Loucy (cell line): ENCODE results near the gene HRH1.

Experiments
- H2AFZ ChIP-seq: fragments of 200-600 bp; sonication (generic); 2 replicates; pipeline ENCODE4 v1.6.0; 2016; ENCODE audit warnings: antibody characterized with exemption, mild to moderate bottlenecking, low read length, moderate library complexity
- H3F3A ChIP-seq: fragments of 200-600 bp; 2 replicates; pipeline ENCODE4 v1.6.0; 2016; ENCODE audit warnings: antibody characterized with exemption, low read depth, mild to moderate bottlenecking
- H3K27me3 ChIP-seq: fragments of 200-600 bp; sonication (generic); 2 replicates; pipeline ENCODE4 v1.6.1; 2014; ENCODE audit warnings: low read length, mild to moderate bottlenecking; ENCODE audit not compliant: insufficient read depth, poor library complexity, severe bottlenecking
- H3K36me3 ChIP-seq: fragments of 200-600 bp; sonication (generic); 2 replicates; pipeline ENCODE4 v1.6.1; 2016; ENCODE audit warnings: low read length; ENCODE audit not compliant: insufficient read depth
- H3K4me1 ChIP-seq: fragments of 200-600 bp; sonication (generic); 2 replicates; pipeline ENCODE4 v1.5.1; 2014; ENCODE audit warnings: low read length, mild to moderate bottlenecking; ENCODE audit not compliant: insufficient read depth, poor library complexity, severe bottlenecking
- H3K4me2 ChIP-seq: fragments of 200-600 bp; sonication (generic); 2 replicates; pipeline ENCODE4 v1.6.0; 2014; ENCODE audit warnings: antibody characterized with exemption, low read length, low read depth, mild to moderate bottlenecking; ENCODE audit not compliant: poor library complexity, severe bottlenecking
- H3K4me3 ChIP-seq: fragments of 200-600 bp; sonication (generic); 2 replicates; pipeline ENCODE4 v1.5.1; 2014; ENCODE audit warnings: low read length, mild to moderate bottlenecking, mixed read lengths; ENCODE audit not compliant: poor library complexity, severe bottlenecking
- H3K79me2 ChIP-seq: fragments of 200-600 bp; sonication (generic); 2 replicates; pipeline ENCODE4 v1.6.1; 2014; ENCODE audit warnings: low read length; ENCODE audit not compliant: insufficient read depth
- H3K9ac ChIP-seq: fragments of 200-600 bp; sonication (generic); 2 replicates; pipeline ENCODE4 v1.6.0; 2014; ENCODE audit warnings: mild to moderate bottlenecking, low read depth, low read length, moderate library complexity; ENCODE audit not compliant: poor library complexity, severe bottlenecking
- H3K9me2 ChIP-seq: fragments of 200-600 bp; sonication (generic); replicated peaks from 2 replicates; pipeline ENCODE4 v1.6.1; 2016; ENCODE audit warnings: low read depth, low read length, mixed read lengths
- H3K9me3 ChIP-seq: fragments of 200-600 bp; sonication (generic); 2 replicates; pipeline ENCODE4 v1.6.1; 2014; ENCODE audit warnings: mild to moderate bottlenecking, antibody characterized with exemption, low read length, low read depth; ENCODE audit not compliant: insufficient read depth
- H4K20me1 ChIP-seq: fragments of 200-600 bp; sonication (generic); 2 replicates; pipeline ENCODE4 v1.6.0; 2014; ENCODE audit warnings: antibody characterized with exemption, low read length, mild to moderate bottlenecking; ENCODE audit not compliant: insufficient read depth, poor library complexity, severe bottlenecking
- EZH2phosphoT487 ChIP-seq: fragments of 200-600 bp; IDR thresholded peaks from 2 replicates; pipeline ENCODE4 v1.6.1; 2018; ENCODE audit warnings: antibody characterized with exemption, mild to moderate bottlenecking, moderate library complexity, borderline replicate concordance
- TF ChIP-seq, protein P1 (sequence below): fragments of 200-600 bp; sonication (generic); conservative IDR thresholded peaks from 2 replicates; pipeline ENCODE4 v1.5.1; 2014; ENCODE audit warnings: mild to moderate bottlenecking, antibody characterized with exemption, low read length

The HRH1 gene

DNA sequence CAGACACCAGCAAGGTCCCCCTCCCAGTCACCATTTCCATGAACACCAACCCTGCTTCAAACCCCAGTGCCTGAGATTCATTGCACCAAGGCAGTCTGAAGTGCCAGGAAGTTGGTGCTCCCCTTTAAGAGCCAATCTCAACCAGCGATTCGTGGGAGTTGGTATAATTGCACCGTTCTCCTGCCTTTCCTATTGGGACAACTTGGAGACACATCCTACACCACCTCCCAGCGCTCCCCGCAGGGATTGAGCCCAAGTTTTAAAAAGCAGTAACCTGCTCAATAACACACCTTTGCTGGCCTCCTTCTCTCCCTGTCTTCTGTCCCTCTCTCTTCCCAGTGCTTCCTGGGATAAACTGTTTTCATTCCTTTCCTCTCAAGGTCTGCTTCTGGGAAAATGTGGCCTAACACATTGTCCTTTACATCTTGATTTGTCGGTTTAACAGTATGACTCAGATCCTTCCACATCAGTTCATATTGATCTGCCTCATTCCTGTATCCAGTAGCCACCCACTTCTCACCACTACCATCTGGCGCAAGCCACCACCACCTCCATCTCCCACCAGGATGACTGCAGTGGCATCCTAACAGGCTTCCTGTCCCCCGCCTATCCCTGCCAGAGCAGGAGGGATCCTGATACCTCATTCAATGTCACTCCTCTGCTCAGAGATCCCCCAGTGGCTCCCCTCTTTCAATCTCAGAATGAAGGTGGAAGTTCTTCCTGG, 37.8 kb upstream of the HRH1 start:
- H3F3A ChIP-seq: no peaks in the 10 kb centered on the region
- no peaks in the 10 kb centered on the region for H3K36me3 ChIP-seq
- no peak overlapping the region for H3K4me3 ChIP-seq
- H3K9me3 ChIP-seq: no peaks in the 10 kb centered on the region
- H3K27me3 ChIP-seq: no peaks in the 10 kb centered on the region
- H3K9ac ChIP-seq: no peak overlapping the region
- H3K4me2 ChIP-seq: no peak overlapping the region
- TF ChIP-seq, protein P1, sequence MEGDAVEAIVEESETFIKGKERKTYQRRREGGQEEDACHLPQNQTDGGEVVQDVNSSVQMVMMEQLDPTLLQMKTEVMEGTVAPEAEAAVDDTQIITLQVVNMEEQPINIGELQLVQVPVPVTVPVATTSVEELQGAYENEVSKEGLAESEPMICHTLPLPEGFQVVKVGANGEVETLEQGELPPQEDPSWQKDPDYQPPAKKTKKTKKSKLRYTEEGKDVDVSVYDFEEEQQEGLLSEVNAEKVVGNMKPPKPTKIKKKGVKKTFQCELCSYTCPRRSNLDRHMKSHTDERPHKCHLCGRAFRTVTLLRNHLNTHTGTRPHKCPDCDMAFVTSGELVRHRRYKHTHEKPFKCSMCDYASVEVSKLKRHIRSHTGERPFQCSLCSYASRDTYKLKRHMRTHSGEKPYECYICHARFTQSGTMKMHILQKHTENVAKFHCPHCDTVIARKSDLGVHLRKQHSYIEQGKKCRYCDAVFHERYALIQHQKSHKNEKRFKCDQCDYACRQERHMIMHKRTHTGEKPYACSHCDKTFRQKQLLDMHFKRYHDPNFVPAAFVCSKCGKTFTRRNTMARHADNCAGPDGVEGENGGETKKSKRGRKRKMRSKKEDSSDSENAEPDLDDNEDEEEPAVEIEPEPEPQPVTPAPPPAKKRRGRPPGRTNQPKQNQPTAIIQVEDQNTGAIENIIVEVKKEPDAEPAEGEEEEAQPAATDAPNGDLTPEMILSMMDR: no peak
- no peak for TF ChIP-seq EZH2phosphoT487
- no peaks in the 10 kb centered on the region for H3K4me1 ChIP-seq
- no peaks in the 10 kb centered on the region for H3K79me2 ChIP-seq
- no peaks in the 10 kb centered on the region for H4K20me1 ChIP-seq
- H2AFZ ChIP-seq: no peak overlapping the region
- no peaks in the 10 kb centered on the region for H3K9me2 ChIP-seq

DNA sequence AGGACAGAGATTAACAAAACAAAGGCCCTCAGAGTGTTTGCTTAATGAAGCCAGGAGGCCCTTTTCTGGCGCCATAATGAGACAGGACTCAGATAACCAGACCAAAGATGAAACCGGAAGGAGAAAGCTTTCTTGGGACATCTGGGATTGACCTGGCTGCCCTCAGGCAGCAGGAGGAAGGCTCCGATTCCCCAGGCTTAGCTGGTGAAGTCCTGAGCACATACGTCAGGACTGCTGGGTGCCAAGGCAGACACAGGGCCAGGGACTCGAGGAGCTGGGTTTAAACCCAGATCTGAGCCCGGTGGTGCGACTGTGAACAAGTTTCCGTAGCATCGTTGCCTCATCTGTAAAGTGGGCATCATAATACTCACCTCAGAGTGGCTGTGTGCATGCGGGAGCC, 36.7 kb upstream of the HRH1 start:
- no peak for TF ChIP-seq EZH2phosphoT487
- TF ChIP-seq, protein P1: no peak
- no peaks in the 10 kb centered on the region for H3K9me2 ChIP-seq
- no peak overlapping the region for H3K9ac ChIP-seq
- no peak overlapping the region for H2AFZ ChIP-seq
- no peaks in the 10 kb centered on the region for H3K4me1 ChIP-seq
- H3F3A ChIP-seq: no peaks in the 10 kb centered on the region
- no peaks in the 10 kb centered on the region for H3K27me3 ChIP-seq
- H4K20me1 ChIP-seq: no peaks in the 10 kb centered on the region
- H3K79me2 ChIP-seq: no peaks in the 10 kb centered on the region
- no peaks in the 10 kb centered on the region for H3K9me3 ChIP-seq
- no peak overlapping the region for H3K4me3 ChIP-seq
- H3K4me2 ChIP-seq: no peak overlapping the region
- no peaks in the 10 kb centered on the region for H3K36me3 ChIP-seq

DNA sequence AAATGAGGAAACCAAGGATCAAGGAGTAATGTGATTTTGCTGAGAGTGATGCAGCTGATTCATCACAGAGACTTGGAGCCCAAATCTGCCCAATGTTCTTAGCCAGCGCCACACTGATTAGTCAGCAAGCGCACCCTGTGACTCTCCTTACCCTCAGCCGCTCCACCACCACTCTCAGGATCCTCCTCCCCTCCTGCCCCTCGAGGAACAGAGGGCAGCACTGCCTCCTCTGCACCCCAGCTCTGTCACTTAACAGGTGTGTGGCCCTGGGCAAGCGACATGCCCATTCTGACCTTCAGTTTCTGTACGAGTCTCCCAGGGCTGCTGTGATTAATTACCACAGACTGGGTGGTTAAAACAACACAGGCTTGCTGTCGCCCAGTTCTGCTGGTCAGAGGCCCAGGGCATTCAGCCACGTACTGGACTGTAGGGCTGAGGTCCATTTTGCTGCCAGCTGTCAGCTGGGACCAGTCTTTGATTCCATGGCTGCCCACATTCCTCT, 36.1 kb upstream of the HRH1 start:
- Histone ChIP-seq H3K36me3 (no peaks in the 10 kb centered on the region), H3F3A (no peaks in the 10 kb centered on the region), H2AFZ (no peak overlapping the region), H3K4me3 (no peak overlapping the region), H3K9me2 (no peaks in the 10 kb centered on the region), H3K9ac (no peak overlapping the region), H3K4me1 (no peaks in the 10 kb centered on the region), H3K27me3 (no peaks in the 10 kb centered on the region), H3K79me2 (no peaks in the 10 kb centered on the region), H3K9me3 (no peaks in the 10 kb centered on the region), H3K4me2 (no peak overlapping the region), H4K20me1 (no peaks in the 10 kb centered on the region)
- TF ChIP-seq, protein P1: no peak
- TF ChIP-seq EZH2phosphoT487: no peak
